HG02610 (cell line): ENCODE results near the gene LRIT2.

Source experiments
- ATAC-seq: cut with Tn5 transposase; IDR thresholded peaks from one replicate; pipeline ENCODE4 v1.9.1; 2021; ENCODE audit warnings: mild to moderate bottlenecking, moderate library complexity; ENCODE audit not compliant: unreplicated experiment

Gene LRIT2

DNA sequence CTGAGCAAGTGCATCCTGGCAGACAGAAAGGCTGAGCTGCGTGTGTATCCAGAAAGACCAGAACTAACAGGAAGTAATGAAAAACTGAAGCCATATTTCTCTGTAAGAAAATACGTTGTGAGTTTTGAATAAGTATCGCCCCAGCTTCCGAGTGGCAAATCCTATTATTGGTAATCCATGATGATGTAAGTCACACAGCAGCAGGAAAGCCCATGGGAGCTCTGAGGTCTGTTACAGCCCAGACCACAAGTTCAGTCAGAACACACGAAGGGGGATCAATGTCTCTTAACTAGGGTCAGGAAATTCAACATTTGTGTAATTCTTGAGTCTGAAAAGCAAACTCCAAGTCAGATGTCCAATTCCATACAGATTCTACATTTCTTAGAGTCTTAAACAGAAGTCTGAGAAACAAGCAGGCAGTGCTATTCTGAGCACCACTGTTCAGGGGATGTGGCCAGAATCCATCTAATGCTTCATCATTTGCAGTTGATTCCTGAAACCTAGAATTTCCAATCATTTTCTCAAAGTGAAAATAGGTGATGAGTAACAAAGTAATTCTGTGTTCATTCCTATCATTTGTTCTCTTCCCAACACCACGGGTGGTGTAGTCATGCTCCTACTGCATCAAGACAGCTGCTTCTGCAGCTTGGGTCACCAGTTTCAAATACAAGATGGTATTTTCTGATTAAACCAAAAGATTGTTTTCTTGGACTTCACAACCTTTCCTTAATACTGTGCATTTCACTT is at the start of gene LRIT2:
Gene LRIT2 (minus strand): TSS at position 118 of the 747 bp plus-strand sequence. CDS start 24 bp downstream, at position 94.
- no peak for ATAC-seq

DNA sequence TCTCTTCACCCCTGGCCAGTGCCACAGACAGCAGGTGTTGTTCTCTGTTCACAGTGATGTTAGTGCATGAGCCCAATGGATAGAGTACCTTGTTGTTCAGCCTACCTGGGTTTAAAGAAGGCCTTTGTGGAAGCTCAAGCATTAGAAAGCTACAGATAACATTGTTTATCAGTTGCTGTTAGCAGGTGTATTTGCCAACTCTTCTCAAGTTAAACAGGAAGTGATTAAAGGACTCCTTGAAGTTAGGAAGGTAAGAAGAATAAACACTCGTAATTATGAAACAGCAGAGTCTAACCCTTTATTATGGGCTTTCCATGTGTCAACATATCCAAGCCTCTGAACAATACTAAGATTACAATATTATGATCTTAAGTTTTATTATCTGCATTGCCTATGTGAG is 45.4 kb upstream of the LRIT2 start:
- no peak for ATAC-seq

DNA sequence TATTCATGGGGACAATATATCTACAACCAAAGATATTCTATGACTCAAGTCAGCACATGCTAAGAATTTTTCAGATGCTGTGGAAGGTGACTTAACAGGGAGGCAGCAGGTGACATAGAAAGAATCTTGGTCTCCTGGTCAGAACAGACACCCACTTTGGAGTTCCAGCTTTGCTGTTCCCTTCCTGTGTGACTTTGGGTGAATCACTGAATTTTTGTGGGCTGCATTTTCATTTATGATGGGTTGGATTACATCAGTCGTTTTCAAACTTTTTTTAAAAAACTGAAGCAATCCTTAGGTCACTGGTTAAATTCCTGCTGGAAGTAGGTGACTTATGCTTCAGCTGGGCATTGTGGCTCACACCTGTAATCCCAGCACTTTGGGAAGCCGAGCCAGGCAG is 44.4 kb upstream of the LRIT2 start:
- ATAC-seq, result no peak

GRCh38 chr10:84269162-84269561 is 43.8 kb upstream of the LRIT2 start:
- no peak for ATAC-seq

DNA sequence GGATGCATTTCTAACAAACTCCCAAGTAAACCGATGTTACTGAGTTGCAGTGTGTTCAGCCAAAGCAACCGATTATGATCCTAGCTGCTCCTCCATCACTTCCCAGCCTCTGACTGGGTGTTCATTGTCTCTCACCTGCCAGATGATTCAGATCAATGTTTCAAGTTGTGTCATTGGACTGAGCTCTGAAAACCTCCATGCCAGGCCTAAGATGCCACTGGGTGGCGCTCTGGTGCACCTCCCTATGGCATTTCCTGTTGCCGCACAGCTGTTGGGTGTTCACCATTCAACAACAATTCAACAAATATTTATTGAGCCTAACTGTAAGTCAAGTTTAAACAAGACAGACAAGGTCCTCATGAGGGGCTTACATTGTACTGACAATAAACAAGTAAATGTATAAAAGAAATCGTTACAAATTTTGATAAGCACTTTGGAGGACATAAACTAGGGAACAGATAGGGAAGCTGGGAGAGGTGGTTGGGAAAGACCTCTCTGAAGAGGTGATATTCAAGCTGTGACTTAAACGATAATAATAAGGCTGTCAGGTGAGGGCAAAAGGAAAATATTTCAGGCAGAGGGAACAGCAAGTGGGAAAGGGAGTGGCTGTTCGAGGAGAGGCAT is 42.3 kb upstream of the LRIT2 start:
- ATAC-seq, result peak; percentile 81

- ATAC-seq, result no peak
Measured at GRCh38 chr10:84265418-84265817, 40.1 kb upstream of the LRIT2 start.

DNA sequence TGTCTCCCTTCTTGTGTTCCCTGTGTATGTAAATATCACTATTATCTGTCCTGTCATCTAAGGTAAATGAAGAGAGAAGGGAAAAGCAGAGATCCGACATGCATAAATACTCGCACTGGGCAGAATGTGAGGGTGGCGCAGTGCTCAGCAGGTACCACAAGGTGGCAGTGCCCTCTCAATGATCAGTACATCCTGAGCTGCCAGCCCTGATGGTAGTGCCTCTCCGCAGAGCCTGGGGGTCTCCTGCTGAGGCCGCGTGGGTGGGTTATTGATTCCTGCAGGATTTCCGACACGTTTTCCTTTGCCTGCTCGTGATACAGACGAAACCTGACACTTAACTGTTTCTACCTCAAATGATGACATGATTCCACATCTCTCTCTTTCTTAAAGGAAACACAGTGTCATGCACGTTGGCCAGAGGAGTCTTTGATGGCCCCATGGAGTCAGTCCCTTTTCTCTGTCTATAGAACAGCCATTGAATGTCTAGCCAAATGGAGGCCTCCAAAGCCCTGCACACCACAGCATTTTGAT is 39.3 kb upstream of the LRIT2 start:
- ATAC-seq, result peak; percentile 85

DNA sequence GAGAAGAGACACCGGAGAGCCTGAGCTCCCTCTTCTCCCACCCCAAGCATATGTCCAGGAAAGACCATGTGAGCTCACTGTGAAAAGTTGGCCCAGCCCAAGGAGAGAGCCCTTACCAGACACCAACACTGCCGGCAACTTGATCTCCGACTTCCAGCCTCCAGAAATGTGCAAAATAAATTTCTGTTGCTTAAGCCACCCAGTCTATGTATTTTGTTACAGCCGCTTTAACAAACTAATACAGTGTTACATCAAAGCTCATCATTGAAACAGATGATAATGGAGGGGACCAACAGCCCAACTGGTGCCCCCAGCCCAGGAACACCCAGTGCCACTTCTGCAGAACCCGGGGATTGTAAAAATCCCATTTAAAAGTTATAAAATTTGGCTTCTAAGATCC is 38.4 kb upstream of the LRIT2 start:
- no peak for ATAC-seq

GRCh38 chr10:84262190-84262956 is 37.0 kb upstream of the LRIT2 start:
- ATAC-seq, result no peak

- ATAC-seq, result no peak
Measured at GRCh38 chr10:84261236-84261915, 36.0 kb upstream of the LRIT2 start.

GRCh38 chr10:84258034-84258695 is 32.8 kb upstream of the LRIT2 start:
- ATAC-seq, result no peak

- no peak for ATAC-seq
Measured at GRCh38 chr10:84257343-84258020, 32.1 kb upstream of the LRIT2 start.

GRCh38 chr10:84256510-84257342 is 31.4 kb upstream of the LRIT2 start:
- ATAC-seq, result no peak

DNA sequence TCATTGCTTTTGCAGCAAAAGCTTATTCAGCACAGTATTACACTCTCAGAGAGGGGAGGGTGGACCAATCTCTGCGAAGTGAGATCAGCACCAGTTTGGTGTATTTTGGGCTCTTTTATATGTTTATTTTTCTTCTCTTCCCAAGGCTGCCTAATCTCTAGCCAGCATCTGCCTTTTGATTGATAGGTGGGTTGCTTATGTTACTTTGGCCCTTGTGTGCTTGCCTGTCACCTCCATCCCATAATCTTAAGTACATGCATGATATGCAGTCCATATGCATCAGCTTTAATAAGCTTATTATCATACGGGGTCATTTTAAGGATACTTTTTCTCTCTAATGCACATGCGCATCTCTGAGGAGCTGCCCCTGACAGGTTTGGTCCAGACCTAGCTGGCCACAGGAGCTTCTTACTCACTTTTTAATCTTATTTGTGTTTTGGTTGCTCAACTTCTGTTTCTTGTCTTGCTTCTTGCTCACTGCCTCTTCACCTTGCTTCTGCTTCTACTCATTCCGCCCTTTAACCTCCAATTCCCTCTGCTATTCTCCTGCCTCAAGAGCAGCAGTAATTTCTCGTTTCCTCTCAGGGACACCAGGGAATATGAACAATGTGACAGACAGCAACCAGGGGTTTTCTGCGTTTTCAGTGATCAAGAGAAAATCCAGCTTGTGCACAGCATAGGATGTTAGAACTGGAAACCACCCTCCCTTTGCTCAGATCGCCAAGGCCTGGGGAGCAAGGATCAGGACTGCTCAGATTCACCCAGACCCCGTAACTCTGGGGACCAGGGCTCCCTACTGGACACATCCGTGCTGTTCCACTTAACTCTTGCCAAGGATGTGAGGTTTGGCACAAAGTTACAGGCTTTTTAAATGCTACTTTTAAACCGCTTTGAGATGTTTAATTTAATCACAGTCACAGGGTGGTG is 29.5 kb upstream of the LRIT2 start:
- no peak for ATAC-seq

DNA sequence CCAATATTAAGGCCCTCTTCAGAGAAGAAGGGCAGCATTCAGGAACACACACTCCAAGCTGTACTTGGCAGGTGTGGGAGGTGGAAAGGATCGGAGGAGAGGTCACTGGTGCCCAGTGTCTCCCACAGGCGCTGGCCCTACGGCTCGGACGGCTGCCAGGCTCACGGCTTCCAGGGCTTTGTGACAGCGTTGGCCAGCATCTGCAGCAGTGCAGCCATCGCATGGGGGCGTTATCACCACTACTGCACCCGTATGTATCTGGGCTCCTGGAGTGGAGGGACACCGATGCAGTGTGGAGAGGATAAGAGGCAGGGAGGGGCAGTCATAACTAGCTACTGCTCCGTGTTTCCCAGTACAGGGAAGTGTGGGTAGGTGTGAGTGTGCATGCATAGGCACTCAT is 23.4 kb upstream of the LRIT2 start:
- no peak for ATAC-seq

DNA sequence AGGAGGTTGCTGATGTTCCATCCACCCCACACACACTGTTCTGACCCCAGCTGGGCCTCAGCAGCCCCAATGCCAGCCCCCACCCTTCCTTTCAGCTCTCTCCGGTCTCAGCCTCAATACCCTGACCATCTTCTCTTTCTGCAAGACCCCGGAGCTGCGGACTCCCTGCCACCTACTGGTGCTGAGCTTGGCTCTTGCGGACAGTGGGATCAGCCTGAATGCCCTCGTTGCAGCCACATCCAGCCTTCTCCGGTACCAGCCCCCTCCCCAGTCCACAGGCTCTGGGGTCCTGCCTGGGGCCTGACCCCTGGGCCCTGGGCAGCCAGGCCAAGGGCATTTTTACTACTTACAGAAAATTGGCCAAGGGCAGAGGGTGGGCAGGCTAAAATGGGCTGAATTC is 22.2 kb upstream of the LRIT2 start:
- no peak for ATAC-seq

DNA sequence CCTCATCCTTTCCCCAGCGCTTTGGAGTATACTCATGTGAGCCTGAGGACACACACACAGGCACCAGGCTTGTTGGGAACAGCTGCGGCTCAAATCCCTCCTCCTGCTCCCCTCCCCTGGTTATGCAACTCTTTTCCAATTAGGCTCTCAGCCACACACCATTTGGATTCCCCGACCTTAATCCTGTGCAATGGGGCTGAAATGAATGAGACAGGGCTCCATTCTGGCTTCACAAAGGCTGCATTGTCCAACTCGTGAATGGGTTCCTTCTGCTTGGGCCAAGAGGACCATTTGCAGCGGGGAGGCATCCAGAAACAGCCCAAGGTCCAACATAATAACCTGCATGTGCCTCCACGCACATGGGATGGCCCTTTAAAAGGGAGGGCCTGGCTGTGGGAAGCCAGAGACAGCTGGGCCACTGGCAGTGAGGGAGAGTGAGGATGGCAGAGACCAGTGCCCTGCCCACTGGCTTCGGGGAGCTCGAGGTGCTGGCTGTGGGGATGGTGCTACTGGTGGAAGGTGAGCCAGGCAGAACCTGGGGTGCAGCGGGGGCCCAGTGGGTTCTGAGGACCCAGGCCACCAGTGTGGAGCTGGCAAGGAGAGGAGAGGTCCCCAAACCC is 19.4 kb upstream of the LRIT2 start, which contains the start of gene RGR:
Gene RGR (plus strand): TSS at position 403 of the 620 bp plus-strand sequence. CDS start 38 bp downstream, at position 441.
- ATAC-seq, result no peak
